Measurements from ENCODE around the gene NKAIN2.
"Not testable (repeated sequence)": the region's sequence is repeated elsewhere in the genome, so short reads cannot be mapped to it uniquely, and the experiment has no call there.

NKAIN2 gene

GRCh38 chr6:124714728-124715127 is 911.1 kb downstream of the NKAIN2 start:
- in situ Hi-C loops (cut with HindIII; ENCODE audit: low sequenced_read_pairs): no loop called here
- TF ChIP-seq CTCF (IDR thresholded peaks at IDR 0.05; ENCODE audit: low read depth, low read length): no peak
- no peak overlapping the region for H3K4me3 ChIP-seq (ENCODE audit: low read depth, low read length)
- DNase-seq (ENCODE audit: low read depth, low spot score): no peak

DNA sequence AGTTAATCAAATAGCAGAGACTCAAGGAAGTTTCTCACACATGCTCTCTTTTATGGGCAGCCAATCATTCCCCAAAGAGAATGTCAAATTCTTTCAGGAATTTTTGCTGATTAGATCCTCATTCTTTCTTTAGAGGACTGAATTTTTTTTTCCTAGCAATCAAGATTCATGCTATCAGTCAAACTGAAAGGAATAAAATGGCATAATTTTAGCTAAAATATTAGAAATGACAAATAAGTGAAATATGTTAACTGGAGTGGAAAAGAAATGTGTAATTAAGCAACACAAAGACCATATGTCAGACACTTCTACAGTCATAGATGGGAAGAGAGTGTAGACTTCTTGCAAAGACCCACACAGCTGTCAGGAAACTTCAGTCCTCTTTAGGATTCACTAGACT is 916.2 kb downstream of the NKAIN2 start:
- in situ Hi-C loops (cut with HindIII; ENCODE audit: low sequenced_read_pairs): no loop called here
- DNase-seq (ENCODE audit: low read depth, low spot score): no peak
- no peak overlapping the region for H3K4me3 ChIP-seq (ENCODE audit: low read depth, low read length)
- TF ChIP-seq CTCF (IDR thresholded peaks at IDR 0.05; ENCODE audit: low read depth, low read length): no peak

- no peak for DNase-seq (ENCODE audit: low read depth, low spot score)
- H3K4me3 ChIP-seq (ENCODE audit: low read depth, low read length): no peak overlapping the region
- TF ChIP-seq CTCF (IDR thresholded peaks at IDR 0.05; ENCODE audit: low read depth, low read length): no peak
- in situ Hi-C loops (cut with HindIII; ENCODE audit: low sequenced_read_pairs): no loop called here
Observed at GRCh38 chr6:124721331-124721730, 917.7 kb downstream of the NKAIN2 start.

- in situ Hi-C loops (cut with HindIII; ENCODE audit: low sequenced_read_pairs): no loop called here
- H3K4me3 ChIP-seq (ENCODE audit: low read depth, low read length): no peak overlapping the region
- no peak for TF ChIP-seq CTCF (IDR thresholded peaks at IDR 0.05; ENCODE audit: low read depth, low read length)
- no peak for DNase-seq (ENCODE audit: low read depth, low spot score)
Observed at GRCh38 chr6:124722141-124722878, 918.6 kb downstream of the NKAIN2 start.

- no peak overlapping the region for H3K4me3 ChIP-seq (ENCODE audit: low read depth, low read length)
- in situ Hi-C loops (cut with HindIII; ENCODE audit: low sequenced_read_pairs): no loop called here
Observed at GRCh38 chr6:124723671-124724070, 920.0 kb downstream of the NKAIN2 start.

DNA sequence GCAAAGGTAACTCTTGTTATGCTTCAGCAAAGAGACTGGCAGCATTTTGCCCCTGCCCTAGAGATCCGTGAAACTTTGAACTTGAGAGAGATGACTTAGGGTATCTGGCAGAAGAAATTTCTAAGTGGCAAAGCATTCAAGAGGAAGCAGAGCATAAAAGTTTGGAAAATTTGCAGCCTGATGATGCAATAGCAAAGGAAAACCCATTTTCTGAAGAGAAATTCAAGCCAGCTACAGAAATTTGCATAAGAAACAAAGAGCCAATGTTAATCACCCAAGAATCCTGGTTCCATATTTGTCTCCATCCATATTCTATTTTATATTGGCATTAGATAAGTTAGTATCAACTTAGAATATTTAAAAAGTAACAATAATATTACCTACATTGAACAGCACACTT is 934.1 kb downstream of the NKAIN2 start:
- H3K4me3 ChIP-seq (ENCODE audit: low read depth, low read length); DNase-seq (ENCODE audit: low read depth, low spot score); in situ Hi-C loops (cut with HindIII; ENCODE audit: low sequenced_read_pairs): not testable (repeated sequence)

More at GRCh38 chr6:124723671-124724070, 920.0 kb downstream of the NKAIN2 start:
- TF ChIP-seq CTCF (IDR thresholded peaks at IDR 0.05; ENCODE audit: low read depth, low read length): no peak
- DNase-seq (ENCODE audit: low read depth, low spot score): no peak

- no peak overlapping the region for H3K4me3 ChIP-seq (ENCODE audit: low read depth, low read length)
- DNase-seq (ENCODE audit: low read depth, low spot score): no peak
- in situ Hi-C loops (cut with HindIII; ENCODE audit: low sequenced_read_pairs): no loop called here
- TF ChIP-seq CTCF (IDR thresholded peaks at IDR 0.05; ENCODE audit: low read depth, low read length): no peak
Observed at GRCh38 chr6:124738482-124738881, 934.8 kb downstream of the NKAIN2 start.
